ENCODE data around the gene HEXIM1. TPM values are rescaled to one million over a fixed set of nuclear protein-coding genes. Genes with fewer than 3 reads are reported as not detected.

The HEXIM1 gene
- total RNA-seq, 1 experiment from 2014 or later: 26.3 TPM

- DNase-seq (ENCODE audit: low spot score): no peak
- in situ Hi-C loops (cut with HindIII; ENCODE audit: low sequenced_read_pairs): no loop called here
These were observed 52.4 kb downstream of the HEXIM1 start for GRCh38 chr17:45200701-45201100.

GRCh38 chr17:45201457-45201856, 53.2 kb downstream of the HEXIM1 start:
- DNase-seq (ENCODE audit: low spot score): no peak
- in situ Hi-C loops (cut with HindIII; ENCODE audit: low sequenced_read_pairs): no loop called here

Other genes starting within 250 kb of the HEXIM1 start
- gene EFTUD2, start 249.0 kb upstream of the HEXIM1 start, total RNA-seq (2014; rRNA removed; shearing (Covaris generic)): 164 and 176 TPM in 2 replicates
- not detected in 2 replicates for gene GFAP, start 233.0 kb upstream of the HEXIM1 start, total RNA-seq (2014; rRNA removed; shearing (Covaris generic))
- gene KIF18B, start 200.7 kb upstream of the HEXIM1 start, total RNA-seq (2014; rRNA removed; shearing (Covaris generic)): 22.6 and 24.4 TPM in 2 replicates
- 68.2 and 84.1 TPM in 2 replicates for gene C1QL1, start 180.2 kb upstream of the HEXIM1 start, total RNA-seq (2014; rRNA removed; shearing (Covaris generic))
- 73.9 and 80.9 TPM in 2 replicates for gene DCAKD, start 96.8 kb upstream of the HEXIM1 start, total RNA-seq (2014; rRNA removed; shearing (Covaris generic))
- 117 and 153 TPM in 2 replicates for gene NMT1, start 87.2 kb upstream of the HEXIM1 start, total RNA-seq (2014; rRNA removed; shearing (Covaris generic))
- 29.2 and 86.2 TPM in 2 replicates for gene PLCD3, start 16.0 kb upstream of the HEXIM1 start, total RNA-seq (2014; rRNA removed; shearing (Covaris generic))
- 0.49 and 6.1 TPM in 2 replicates for gene ACBD4, start 12.8 kb upstream of the HEXIM1 start, total RNA-seq (2014; rRNA removed; shearing (Covaris generic))
- 16.6 and 18.8 TPM in 2 replicates for gene HEXIM2, start 13.4 kb downstream of the HEXIM1 start, total RNA-seq (2014; rRNA removed; shearing (Covaris generic))
- 6.1 and 17.9 TPM in 2 replicates for gene FMNL1, start 73.4 kb downstream of the HEXIM1 start, total RNA-seq (2014; rRNA removed; shearing (Covaris generic))
- gene SPATA32, start 113.6 kb downstream of the HEXIM1 start, total RNA-seq (2014; rRNA removed; shearing (Covaris generic)): not detected in 2 replicates
- 17.5 and 17.8 TPM in 2 replicates for gene MAP3K14, start 168.5 kb downstream of the HEXIM1 start, total RNA-seq (2014; rRNA removed; shearing (Covaris generic))

All from G401 (cell line).